Ectodermal cell (in vitro differentiated cells): ENCODE measurements around the gene ADGRF4.

Experiments used
- H3K27ac ChIP-seq: 2 replicates; pipeline ENCODE4 v1.7.0; 2013; ENCODE audit warnings: mild to moderate bottlenecking, low read depth, low read length; ENCODE audit not compliant: insufficient read depth, poor library complexity, severe bottlenecking
- H3K27me3 ChIP-seq: 2 replicates; pipeline ENCODE4 v1.7.0; 2013; ENCODE audit warnings: mild to moderate bottlenecking, low read length; ENCODE audit not compliant: insufficient read depth, control insufficient read depth, poor library complexity, severe bottlenecking
- H3K36me3 ChIP-seq: one replicate; pipeline ENCODE4 v1.7.0; 2013; ENCODE audit warnings: low read length; ENCODE audit not compliant: control insufficient read depth, insufficient read depth
- H3K4me1 ChIP-seq: one replicate; pipeline ENCODE4 v1.7.0; 2013; ENCODE audit warnings: low read length; ENCODE audit not compliant: control insufficient read depth, insufficient read depth
- H3K4me3 ChIP-seq: 2 replicates; pipeline ENCODE4 v1.7.0; 2013; ENCODE audit warnings: low read depth, low read length, control low read depth; ENCODE audit not compliant: insufficient read depth
- H3K9me3 ChIP-seq: 2 replicates; pipeline ENCODE4 v1.7.0; 2013; ENCODE audit warnings: mild to moderate bottlenecking, low read length, moderate library complexity; ENCODE audit not compliant: control insufficient read depth
- WGBS, 2 experiments: methylation state at CpG; one replicate each; pipeline ENCODE4 v1.1.7; 2013; ENCODE audit warnings: missing lambda C conversion rate in 2 of 2; 5-methylcytosine and 5-hydroxymethylcytosine counted together

The ADGRF4 gene

GRCh38 chr6:47681201-47681990 is 17.0 kb upstream of the ADGRF4 start:
- Histone ChIP-seq H3K27me3 (no peaks in the 10 kb centered on the region), H3K9me3 (no peaks in the 10 kb centered on the region), H3K27ac (no peak overlapping the region), H3K36me3 (no peaks in the 10 kb centered on the region), H3K4me1 (no peaks in the 10 kb centered on the region), H3K4me3 (no peak overlapping the region)
- WGBS, 2 experiments = 90 to 100% methylated on average over 1 of the region's 1 CpG

GRCh38 chr6:47686411-47686810 is 12.0 kb upstream of the ADGRF4 start:
- no peaks in the 10 kb centered on the region for H3K27me3 ChIP-seq
- no peak overlapping the region for H3K4me3 ChIP-seq
- no peaks in the 10 kb centered on the region for H3K36me3 ChIP-seq
- H3K27ac ChIP-seq = no peak overlapping the region
- H3K4me1 ChIP-seq = no peaks in the 10 kb centered on the region
- H3K9me3 ChIP-seq = no peaks in the 10 kb centered on the region
- WGBS, 2 experiments = 90% methylated on average over 1 of the region's 1 CpG; no CpG with 5 or more reads in 1 of the 2 experiments

- WGBS, 2 experiments = 94 to 99% methylated on average over 2 of the region's 2 CpGs
- H3K4me3 ChIP-seq = no peak overlapping the region
- no peak overlapping the region for H3K27ac ChIP-seq
- H3K36me3 ChIP-seq = no peaks in the 10 kb centered on the region
- H3K27me3 ChIP-seq = no peaks in the 10 kb centered on the region
- H3K9me3 ChIP-seq = no peaks in the 10 kb centered on the region
- H3K4me1 ChIP-seq = no peaks in the 10 kb centered on the region
These were observed 10.9 kb upstream of the ADGRF4 start for GRCh38 chr6:47687432-47687831.

GRCh38 chr6:47690214-47690613 is 8.2 kb upstream of the ADGRF4 start:
- no peaks in the 10 kb centered on the region for H3K9me3 ChIP-seq
- WGBS, 2 experiments = 94 to 95% methylated on average over 2 of the region's 2 CpGs

GRCh38 chr6:47690791-47691190 is 7.6 kb upstream of the ADGRF4 start:
- H3K36me3 ChIP-seq = no peaks in the 10 kb centered on the region
- no peak overlapping the region for H3K27ac ChIP-seq
- no peaks in the 10 kb centered on the region for H3K4me1 ChIP-seq
- no peaks in the 10 kb centered on the region for H3K9me3 ChIP-seq
- WGBS, 2 experiments = 87 to 95% methylated on average over 2 of the region's 2 CpGs
- H3K27me3 ChIP-seq = no peaks in the 10 kb centered on the region
- H3K4me3 ChIP-seq = no peak overlapping the region

More at GRCh38 chr6:47690214-47690613, 8.2 kb upstream of the ADGRF4 start:
- no peaks in the 10 kb centered on the region for H3K4me1 ChIP-seq
- no peaks in the 10 kb centered on the region for H3K36me3 ChIP-seq
- no peaks in the 10 kb centered on the region for H3K27me3 ChIP-seq
- H3K4me3 ChIP-seq = no peak overlapping the region
- no peak overlapping the region for H3K27ac ChIP-seq

GRCh38 chr6:47697925-47698324 is 455 bp upstream of the ADGRF4 start:
- no peaks in the 10 kb centered on the region for H3K9me3 ChIP-seq
- no peaks in the 10 kb centered on the region for H3K36me3 ChIP-seq
- no peak overlapping the region for H3K27ac ChIP-seq
- no peaks in the 10 kb centered on the region for H3K27me3 ChIP-seq
- WGBS, 2 experiments = 83 to 95% methylated on average over 2 of the region's 2 CpGs
- H3K4me1 ChIP-seq = no peaks in the 10 kb centered on the region
- no peak overlapping the region for H3K4me3 ChIP-seq

- H3K27me3 ChIP-seq = no peaks in the 10 kb centered on the region
- H3K4me3 ChIP-seq = no peak overlapping the region
- 94 to 97% methylated on average over 5 of the region's 5 CpGs for WGBS, 2 experiments
- no peaks in the 10 kb centered on the region for H3K36me3 ChIP-seq
- H3K4me1 ChIP-seq = no peaks in the 10 kb centered on the region
- H3K9me3 ChIP-seq = no peaks in the 10 kb centered on the region
- no peak overlapping the region for H3K27ac ChIP-seq
These were observed 1.7 kb downstream of the ADGRF4 start for GRCh38 chr6:47700053-47700452.

- Histone ChIP-seq H3K27ac (no peak overlapping the region), H3K4me1 (no peaks in the 10 kb centered on the region), H3K27me3 (no peaks in the 10 kb centered on the region), H3K36me3 (no peaks in the 10 kb centered on the region), H3K9me3 (no peaks in the 10 kb centered on the region), H3K4me3 (no peak overlapping the region)
- WGBS, 2 experiments = 86 to 94% methylated on average over 2 of the region's 2 CpGs
These were observed 2.2 kb downstream of the ADGRF4 start for GRCh38 chr6:47700596-47700995.

- Histone ChIP-seq H3K27me3 (no peaks in the 10 kb centered on the region), H3K4me3 (no peak overlapping the region), H3K4me1 (no peaks in the 10 kb centered on the region), H3K36me3 (no peaks in the 10 kb centered on the region), H3K27ac (no peak overlapping the region), H3K9me3 (no peaks in the 10 kb centered on the region)
- WGBS, 2 experiments = 54 to 64% methylated on average over 4 of the region's 4 CpGs
These were observed 3.0 kb downstream of the ADGRF4 start for GRCh38 chr6:47701363-47701762.

- Histone ChIP-seq H3K27me3 (no peaks in the 10 kb centered on the region), H3K27ac (no peak overlapping the region), H3K4me3 (no peak overlapping the region), H3K36me3 (no peaks in the 10 kb centered on the region), H3K4me1 (no peaks in the 10 kb centered on the region), H3K9me3 (no peaks in the 10 kb centered on the region)
- WGBS, 2 experiments = 93 to 97% methylated on average over 4 of the region's 5 CpGs
These were observed 10.8 kb downstream of the ADGRF4 start for GRCh38 chr6:47709160-47709559.
